ENCODE measurements around the gene POLR2J3. TPM values are rescaled to one million over a fixed set of nuclear protein-coding genes. Genes with fewer than 3 reads are reported as not detected.
"Not testable (repeated sequence)": the region's sequence is repeated elsewhere in the genome, so short reads cannot be mapped to it uniquely, and the experiment has no call there.

The POLR2J3 gene
- total RNA-seq, 1 experiment from 2014 or later: 6.5 TPM

DNA sequence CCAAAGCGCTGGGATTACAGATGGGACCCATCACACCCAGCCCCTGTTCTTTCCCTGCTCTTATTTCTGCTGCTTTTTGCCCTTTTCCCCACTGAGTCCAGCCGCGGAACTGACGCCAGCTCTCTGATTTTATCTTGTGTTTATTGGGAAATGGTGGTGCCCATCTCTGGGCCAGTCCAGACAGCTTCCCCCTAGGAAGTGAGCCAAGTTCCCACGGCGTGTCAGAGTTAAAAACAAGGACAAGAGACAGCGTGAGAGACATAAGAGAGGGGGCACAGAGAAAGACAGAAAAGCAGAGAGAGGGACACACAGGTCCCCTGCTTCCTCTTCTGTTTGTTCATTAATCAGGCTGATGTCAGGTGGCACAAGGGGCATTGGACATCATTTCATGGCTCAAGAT is 40.8 kb downstream of the POLR2J3 start:
- DNase-seq (ENCODE audit: low spot score); in situ Hi-C loops (cut with HindIII; ENCODE audit: low sequenced_read_pairs): not testable (repeated sequence)

DNA sequence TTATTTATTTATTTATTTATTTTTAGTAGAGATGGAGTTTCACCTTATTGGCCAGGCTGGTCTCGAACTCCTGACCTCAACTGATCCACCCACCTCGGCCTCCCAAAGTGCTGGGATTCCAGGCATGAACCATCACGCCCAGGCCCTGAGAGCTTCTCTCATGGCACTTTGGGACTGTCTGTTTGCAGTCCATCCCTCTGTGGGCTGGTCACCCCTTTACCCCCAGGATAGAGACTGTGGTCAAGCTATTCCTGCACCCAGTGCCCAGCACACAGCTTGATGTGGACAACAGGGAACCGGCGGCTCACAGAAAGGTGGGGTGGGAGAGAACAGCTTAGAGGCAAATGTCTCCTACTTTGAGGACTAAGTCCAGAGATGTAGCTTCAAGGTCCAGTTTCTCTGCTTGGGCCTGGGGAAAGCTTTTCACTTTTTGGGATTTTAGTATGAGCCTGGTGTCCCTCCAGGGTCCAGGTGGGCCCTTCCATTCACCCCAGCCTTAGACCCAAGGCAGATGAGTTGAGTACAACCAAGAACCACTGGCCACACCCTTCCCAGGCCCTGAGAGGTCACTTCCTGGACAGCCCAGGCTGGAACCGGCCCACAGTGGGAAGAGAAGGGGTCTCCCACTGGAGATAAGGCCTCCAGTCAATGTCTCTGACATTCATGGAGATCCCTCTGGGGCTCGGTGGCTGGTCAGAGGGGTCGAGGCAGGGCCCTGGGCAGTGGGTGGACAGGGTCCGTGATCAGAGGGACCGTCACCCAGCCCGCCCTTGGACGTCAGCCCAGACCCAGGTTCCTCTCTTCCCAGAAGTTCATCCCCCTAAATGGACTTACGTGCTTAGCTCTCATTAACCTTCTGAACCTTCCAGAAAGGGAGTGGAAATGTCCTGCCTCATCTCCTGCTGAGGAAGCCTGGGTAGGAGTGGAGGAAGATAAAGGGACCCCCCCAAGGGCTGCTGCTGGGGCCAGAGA is 44.3 kb downstream of the POLR2J3 start:
- DNase-seq (ENCODE audit: low spot score); in situ Hi-C loops (cut with HindIII; ENCODE audit: low sequenced_read_pairs): not testable (repeated sequence)

DNA sequence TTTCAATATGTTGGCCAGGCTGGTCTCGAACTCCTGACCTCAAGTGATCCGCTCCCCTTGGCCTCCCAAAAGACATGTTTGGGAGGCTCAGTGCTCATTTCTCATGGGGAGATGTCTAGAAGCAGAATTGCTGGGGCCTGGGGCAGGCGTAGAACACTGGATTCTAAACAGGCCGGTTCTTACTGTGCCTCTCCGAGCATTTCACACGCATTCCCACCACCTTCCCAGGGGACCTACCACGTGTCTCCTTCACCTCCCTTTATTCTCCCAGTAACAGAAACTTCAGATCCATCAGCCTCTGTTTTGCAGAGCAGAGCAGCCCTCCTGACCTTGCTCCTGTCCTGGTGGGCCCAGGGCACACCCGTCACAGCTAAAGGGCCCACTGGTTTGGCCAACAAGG is 45.2 kb downstream of the POLR2J3 start:
- in situ Hi-C loops (cut with HindIII; ENCODE audit: low sequenced_read_pairs): not testable (repeated sequence)

DNA sequence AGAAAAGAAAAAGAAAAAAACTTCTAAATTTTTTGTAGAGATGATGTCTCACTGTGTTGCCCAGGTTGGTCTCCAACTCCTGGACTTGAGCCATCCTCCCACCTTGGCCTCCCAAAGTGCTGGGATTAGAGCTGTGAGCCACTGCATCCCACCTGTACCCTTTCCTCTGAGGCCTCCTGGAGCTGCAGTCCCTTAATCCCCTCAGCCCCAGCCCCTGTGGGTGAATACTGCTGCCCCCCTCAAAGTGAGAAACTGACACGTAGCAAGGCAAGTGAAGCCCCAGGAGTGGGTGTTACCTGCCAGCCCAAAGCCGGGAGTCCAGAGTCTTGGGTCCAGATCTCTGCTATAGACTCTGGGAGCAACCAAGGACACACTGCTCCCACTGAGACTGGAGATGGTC is 47.6 kb downstream of the POLR2J3 start:
- DNase-seq (ENCODE audit: low spot score); in situ Hi-C loops (cut with HindIII; ENCODE audit: low sequenced_read_pairs): not testable (repeated sequence)

More for the DNA sequence above, 45.2 kb downstream of the POLR2J3 start:
- not testable (repeated sequence) for DNase-seq (ENCODE audit: low spot score)

DNA sequence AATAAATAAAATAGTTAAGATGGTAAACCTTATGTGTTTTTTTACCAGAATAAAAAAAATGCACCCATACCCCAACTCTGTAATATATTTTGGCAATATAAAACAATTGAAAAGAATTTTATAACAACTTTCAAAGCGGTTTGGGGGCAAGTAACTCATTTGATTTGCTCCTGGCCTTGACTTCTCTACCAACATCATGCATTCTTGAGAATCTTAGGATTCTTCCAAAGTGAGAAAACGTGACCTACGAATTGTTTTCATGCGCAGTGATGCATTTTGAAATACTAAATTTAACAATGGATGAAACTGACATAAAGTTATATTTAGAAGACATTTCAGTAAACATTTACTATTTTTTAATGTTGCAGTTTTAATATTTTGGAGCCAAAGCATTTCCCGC is 51.6 kb downstream of the POLR2J3 start:
- in situ Hi-C loops (cut with HindIII; ENCODE audit: low sequenced_read_pairs); DNase-seq (ENCODE audit: low spot score): not testable (repeated sequence)

DNA sequence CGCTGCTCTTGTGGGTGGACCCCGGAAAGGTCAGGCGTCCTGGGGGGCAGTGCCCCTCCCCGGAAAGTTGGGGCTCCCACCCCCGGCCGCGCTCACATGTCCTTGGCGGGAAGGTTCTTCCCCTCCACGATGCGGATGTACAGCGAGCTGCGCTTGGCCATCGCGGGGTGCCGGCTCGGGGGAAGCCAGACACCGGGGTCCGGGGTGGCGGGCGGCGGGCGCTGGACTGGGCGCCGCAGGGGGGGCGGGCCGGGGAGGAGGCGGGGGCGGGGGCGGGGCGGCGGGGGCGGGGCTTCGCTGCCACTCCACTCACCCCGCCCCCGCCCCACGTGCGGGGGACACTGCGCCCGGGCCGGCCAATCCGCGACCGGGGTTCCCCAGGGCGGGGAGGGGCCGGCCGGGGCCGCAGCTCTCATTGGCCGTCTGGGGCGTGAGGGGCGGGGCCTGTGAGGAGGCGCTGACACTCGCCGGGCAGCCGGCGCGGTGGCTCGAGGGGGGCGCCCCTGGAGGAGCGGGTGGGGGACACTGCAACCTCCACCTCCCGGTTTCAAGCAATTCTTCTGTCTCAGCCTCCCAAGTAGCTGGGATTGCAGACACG is 54.7 kb downstream of the POLR2J3 start, which contains the start of gene RASA4B:
Gene RASA4B, minus strand, starts transcription at position 228 of the 598 bp plus-strand sequence. Its CDS starts 67 bp downstream, at position 161.
- DNase-seq (ENCODE audit: low spot score); in situ Hi-C loops (cut with HindIII; ENCODE audit: low sequenced_read_pairs): not testable (repeated sequence)

Other genes with a start within 250 kb of the POLR2J3 start
- gene SPDYE6, start 216.1 kb downstream of the POLR2J3 start, total RNA-seq (2014; rRNA removed; shearing (Covaris generic)): not detected in 2 replicates
- gene PRKRIP1, start 176.2 kb downstream of the POLR2J3 start, total RNA-seq (2014; rRNA removed; shearing (Covaris generic)): 25.2 and 25.9 TPM in 2 replicates
- gene ORAI2, start 139.0 kb downstream of the POLR2J3 start, total RNA-seq (2014; rRNA removed; shearing (Covaris generic)): 106 and 147 TPM in 2 replicates
- 35.9 and 73.3 TPM in 2 replicates for gene ALKBH4, start 107.7 kb downstream of the POLR2J3 start, total RNA-seq (2014; rRNA removed; shearing (Covaris generic))
- 60.6 and 75.4 TPM in 2 replicates for gene LRWD1, start 107.6 kb downstream of the POLR2J3 start, total RNA-seq (2014; rRNA removed; shearing (Covaris generic))
- gene POLR2J, start 93.7 kb downstream of the POLR2J3 start, total RNA-seq (2014; rRNA removed; shearing (Covaris generic)): 53.6 and 57.6 TPM in 2 replicates
- 2.7 and 3.0 TPM in 2 replicates for gene RASA4B, start 54.8 kb downstream of the POLR2J3 start, total RNA-seq (2014; rRNA removed; shearing (Covaris generic))
- 6.6 TPM in 1 of 2 replicates, not detected in the other for gene UPK3BL2, start 28.9 kb downstream of the POLR2J3 start, total RNA-seq (2014; rRNA removed; shearing (Covaris generic))
- gene SPDYE2, start 21.4 kb downstream of the POLR2J3 start, total RNA-seq (2014; rRNA removed; shearing (Covaris generic)): not detected in 2 replicates
- 4.3 and 9.4 TPM in 2 replicates for gene RASA4, start 44.2 kb upstream of the POLR2J3 start, total RNA-seq (2014; rRNA removed; shearing (Covaris generic))
- gene UPK3BL1, start 70.2 kb upstream of the POLR2J3 start, total RNA-seq (2014; rRNA removed; shearing (Covaris generic)): 1.2 and 4.7 TPM in 2 replicates
- not detected in 2 replicates for gene SPDYE2B, start 77.7 kb upstream of the POLR2J3 start, total RNA-seq (2014; rRNA removed; shearing (Covaris generic))
- gene POLR2J2, start 99.1 kb upstream of the POLR2J3 start, total RNA-seq (2014; rRNA removed; shearing (Covaris generic)): 0.37 TPM in 1 of 2 replicates, not detected in the other
- 16.1 and 21.0 TPM in 2 replicates for gene FAM185A, start 176.4 kb upstream of the POLR2J3 start, total RNA-seq (2014; rRNA removed; shearing (Covaris generic))

Measured in G401 (cell line).